Umbilical cord (tissue), 2 donors: Measurements from ENCODE around the gene PSMA2. TPM values are rescaled to one million over a fixed set of nuclear protein-coding genes. Genes with fewer than 3 reads are reported as not detected.

ENCODE experiments used
- DNase-seq: peaks from one replicate; pipeline ENCODE4 v3.0.0-alpha.2; 2015; ENCODE audit warnings: low spot score
- total RNA-seq: library from RNA; depleted of rRNA; stranded (reverse); fragments of >200 nt; gene quantifications from one replicate; pipeline ENCODE4 v1.2.3, GENCODE V29; 2014; ENCODE audit warnings: low replicate concordance; ENCODE audit not compliant: insufficient read depth

Gene PSMA2
- total RNA-seq, 1 donor from 2014 or later = 32.0 TPM

GRCh38 chr7:42940985-42941847 lies 9.2 kb upstream of the PSMA2 start:
- DNase-seq = peak; percentile 79

- DNase-seq = no peak
Measured at GRCh38 chr7:42939457-42940240, 7.7 kb upstream of the PSMA2 start.

GRCh38 chr7:42935861-42936260 lies 3.9 kb upstream of the PSMA2 start:
- no peak for DNase-seq

- DNase-seq = no peak
Measured at GRCh38 chr7:42934291-42934690, 2.3 kb upstream of the PSMA2 start.

- DNase-seq = peak; percentile 56
Measured at GRCh38 chr7:42932811-42933591, 1.0 kb upstream of the PSMA2 start.

GRCh38 chr7:42931447-42931833 lies 534 bp downstream of the PSMA2 start:
- no peak for DNase-seq

GRCh38 chr7:42930889-42931288 lies 1.1 kb downstream of the PSMA2 start:
- no peak for DNase-seq

GRCh38 chr7:42929449-42929848 lies 2.5 kb downstream of the PSMA2 start:
- no peak for DNase-seq

GRCh38 chr7:42928754-42929153 lies 3.2 kb downstream of the PSMA2 start:
- no peak for DNase-seq

- DNase-seq = no peak
Measured at GRCh38 chr7:42926204-42926603, 5.8 kb downstream of the PSMA2 start.

GRCh38 chr7:42925630-42926029 lies 6.3 kb downstream of the PSMA2 start:
- DNase-seq = no peak

GRCh38 chr7:42924223-42924838 lies 7.6 kb downstream of the PSMA2 start:
- DNase-seq = no peak

- DNase-seq = no peak
Measured at GRCh38 chr7:42922017-42922753, 9.8 kb downstream of the PSMA2 start.

- DNase-seq = peak; percentile 84
Measured at GRCh38 chr7:42915356-42915755, 16.6 kb downstream of the PSMA2 start.

GRCh38 chr7:42914421-42915045 lies 17.4 kb downstream of the PSMA2 start:
- peak; percentile 73 for DNase-seq

- no peak for DNase-seq
Measured at GRCh38 chr7:42914009-42914408, 18.0 kb downstream of the PSMA2 start.

GRCh38 chr7:42913591-42913990 lies 18.4 kb downstream of the PSMA2 start:
- peak; percentile 83 for DNase-seq

GRCh38 chr7:42911454-42912447 lies 20.2 kb downstream of the PSMA2 start, which contains the start of gene C7orf25:
Gene C7orf25 (minus strand): TSS chr7:42912070. CDS start chr7:42910900, 1,170 bp downstream.
- DNase-seq = peak; percentile 97

GRCh38 chr7:42910306-42910705 lies 21.7 kb downstream of the PSMA2 start:
- no peak for DNase-seq
